GM18508 (cell line): ENCODE measurements around the gene DGKB.

Source experiments
- ATAC-seq: cut with Tn5 transposase; IDR thresholded peaks from one replicate; pipeline ENCODE4 v1.9.1; 2021; ENCODE audit warnings: moderate number of reproducible peaks; ENCODE audit not compliant: insufficient read depth, unreplicated experiment

The DGKB gene

DNA sequence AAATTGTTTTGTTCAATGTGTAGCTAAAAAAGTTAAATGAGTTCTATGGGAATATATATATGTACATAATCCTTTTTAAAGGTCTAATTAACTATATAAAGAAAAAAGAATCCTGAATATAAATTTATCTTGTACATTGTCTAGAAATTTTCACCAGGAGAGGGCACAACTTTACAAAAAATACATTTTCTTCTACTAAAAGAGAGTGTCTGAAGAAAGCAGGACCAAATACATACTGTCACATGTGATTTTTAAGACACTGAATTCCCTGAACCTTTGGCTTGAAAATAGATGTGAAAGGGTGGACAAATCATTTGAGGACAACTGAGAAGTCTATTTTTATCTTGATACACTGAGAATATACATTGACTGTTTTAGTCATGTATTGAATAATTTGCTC is 204.3 kb downstream of the DGKB start:
- ATAC-seq: no peak

DNA sequence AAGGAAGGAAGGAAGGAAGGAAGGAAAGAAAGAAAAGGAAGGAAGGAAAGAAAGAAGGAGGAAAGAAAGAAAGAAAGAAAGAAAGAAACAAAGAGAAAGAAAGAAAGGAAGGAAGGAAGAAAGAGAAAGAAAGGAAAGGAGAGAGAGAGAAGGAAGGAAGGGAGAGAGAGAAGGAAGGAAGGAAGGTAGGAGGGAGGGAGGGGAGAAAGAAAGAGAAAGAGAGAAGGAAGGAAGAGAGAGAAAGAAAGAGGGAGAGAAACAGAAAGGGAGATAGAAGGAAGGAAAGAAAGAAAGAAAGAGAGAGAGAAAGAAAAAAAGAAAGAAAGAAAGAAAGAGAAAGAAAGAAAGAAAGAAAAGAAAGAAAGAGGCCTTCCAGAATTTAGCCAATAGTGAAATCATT is 204.9 kb downstream of the DGKB start:
- no peak for ATAC-seq

DNA sequence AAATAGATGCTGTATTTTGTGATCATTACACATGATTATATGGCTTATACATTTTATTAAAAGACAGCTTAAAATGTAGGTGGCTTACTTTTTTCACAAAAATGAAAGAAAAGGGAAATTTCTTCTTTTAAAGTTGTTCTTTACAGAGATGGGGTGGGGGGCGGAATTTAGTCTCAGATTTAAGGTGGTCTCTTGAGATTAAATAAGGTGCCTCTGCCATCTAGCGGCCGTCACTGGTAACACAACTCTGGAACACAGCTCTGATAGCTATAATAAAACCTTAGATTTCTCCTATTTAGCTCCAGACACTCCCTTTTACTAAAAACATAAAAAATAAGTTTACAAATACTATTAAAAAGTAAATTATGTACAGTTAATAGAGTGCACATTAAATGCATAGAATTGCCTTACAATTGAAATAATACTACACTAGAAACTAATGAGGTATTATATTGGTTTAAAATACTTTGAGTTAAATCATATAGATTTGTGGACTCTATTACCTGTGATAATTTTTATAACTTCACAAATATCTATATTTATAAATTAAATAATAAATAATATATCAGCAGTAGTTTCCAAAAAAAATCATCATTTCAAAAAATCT is 210.9 kb downstream of the DGKB start:
- no peak for ATAC-seq

DNA sequence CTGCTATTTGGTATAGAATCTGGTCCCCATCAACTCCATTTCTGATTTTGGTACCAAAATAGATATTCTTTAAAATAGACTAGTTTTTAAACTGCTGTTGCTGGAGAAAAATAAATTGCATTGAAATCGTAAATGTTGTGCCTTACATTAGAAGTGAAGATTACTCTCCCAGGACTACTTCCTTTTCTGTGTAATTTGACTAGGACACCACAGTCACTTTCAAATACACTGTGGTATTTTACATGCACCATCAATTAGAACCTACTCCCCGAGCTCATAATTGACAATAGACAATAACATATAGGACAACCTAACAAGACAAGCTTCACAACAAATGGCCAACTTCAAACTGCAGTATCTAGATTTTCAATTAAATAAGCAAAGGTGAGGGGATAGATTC is 211.5 kb downstream of the DGKB start:
- ATAC-seq: no peak

DNA sequence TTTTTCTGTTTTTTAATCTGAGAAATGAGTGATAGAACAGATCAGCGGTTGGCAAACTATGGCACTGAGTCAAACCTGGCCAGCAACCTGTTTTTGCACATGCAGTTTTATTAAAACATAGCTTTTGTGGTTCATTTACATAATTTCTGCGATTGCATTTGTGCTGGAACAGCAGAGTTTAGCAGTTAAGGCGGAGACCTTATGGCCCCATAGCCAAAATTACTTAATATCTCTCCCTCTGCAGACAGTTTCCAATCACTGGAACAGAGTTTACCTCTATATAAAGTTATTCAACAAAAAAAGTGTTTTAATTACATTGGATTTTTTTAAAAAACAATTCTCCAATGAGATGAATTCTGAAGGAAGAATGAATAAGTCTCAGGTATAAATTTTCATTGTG is 212.1 kb downstream of the DGKB start:
- no peak for ATAC-seq

DNA sequence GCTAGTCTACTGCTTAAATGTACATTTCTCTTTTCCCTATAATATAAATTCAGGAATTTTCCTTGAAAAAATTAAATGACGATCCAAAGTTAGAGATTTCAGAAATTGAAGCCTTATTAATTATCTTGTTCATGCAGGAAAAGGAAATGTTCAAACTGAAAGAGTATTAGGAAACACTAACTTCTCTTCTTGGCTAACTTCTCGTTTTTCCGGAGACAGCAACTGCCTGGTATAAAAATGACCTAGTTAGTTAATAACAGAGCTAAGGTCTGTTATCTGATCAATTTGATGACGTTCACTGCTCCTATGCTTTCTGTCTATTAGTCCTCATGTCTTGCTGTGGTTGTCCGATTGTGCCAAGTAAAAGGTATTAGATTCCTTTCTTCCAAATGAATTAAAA is 212.5 kb downstream of the DGKB start:
- no peak for ATAC-seq

DNA sequence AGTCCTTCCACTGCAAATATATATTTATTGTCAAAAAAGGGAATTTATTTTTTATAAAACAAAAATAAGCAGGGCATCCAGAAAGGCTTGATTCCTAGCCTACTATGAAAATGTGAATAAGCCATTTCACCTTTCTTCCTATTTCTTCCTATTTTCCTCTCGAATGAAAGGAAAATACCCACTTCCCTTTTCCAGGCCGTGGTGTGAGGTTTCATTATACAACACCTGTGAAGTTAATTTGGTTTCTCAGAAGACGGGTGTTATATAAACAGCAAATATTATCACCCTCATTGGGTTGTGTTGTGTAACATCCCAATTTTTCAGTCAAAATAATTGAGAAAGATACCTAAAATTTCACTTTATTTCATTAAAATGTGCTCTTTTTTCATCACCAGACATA is 214.3 kb downstream of the DGKB start:
- ATAC-seq: no peak

DNA sequence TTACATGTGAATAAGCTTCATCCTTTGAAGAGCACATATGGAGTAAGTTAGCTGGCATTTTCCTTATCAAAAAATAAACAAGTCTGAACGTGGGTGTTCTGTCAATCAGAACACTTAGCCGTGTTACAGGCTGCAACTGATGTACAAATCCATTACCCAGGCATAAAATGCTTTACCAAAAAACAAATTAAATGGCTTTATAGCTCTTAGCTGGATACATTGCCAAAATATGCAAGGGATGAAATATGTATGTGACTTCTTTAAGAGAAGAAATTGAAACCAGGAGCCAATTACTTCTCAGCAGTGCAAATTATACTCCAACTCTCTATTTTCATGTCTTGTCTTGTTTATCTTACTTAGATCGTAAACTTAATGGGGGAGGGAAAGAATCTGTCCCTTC is 214.8 kb downstream of the DGKB start:
- ATAC-seq: no peak

DNA sequence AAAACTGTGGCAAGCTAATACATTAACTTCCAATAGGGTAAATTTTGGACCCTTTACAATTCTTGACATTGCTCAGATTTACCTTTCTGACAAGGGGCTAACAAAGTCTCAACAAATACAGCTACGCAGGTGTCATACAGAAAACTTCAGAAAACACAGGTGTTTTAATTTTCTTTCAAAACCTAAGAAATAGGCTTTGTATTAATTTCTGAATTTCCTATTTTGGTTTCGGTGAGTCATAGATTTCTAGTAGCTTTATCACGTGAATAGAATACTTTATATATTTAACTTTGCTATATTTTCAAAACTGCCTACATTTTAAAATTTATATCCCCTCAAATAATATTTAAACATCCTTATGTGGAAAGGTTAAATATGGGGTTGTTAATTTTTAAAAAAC is 215.3 kb downstream of the DGKB start:
- ATAC-seq: no peak

DNA sequence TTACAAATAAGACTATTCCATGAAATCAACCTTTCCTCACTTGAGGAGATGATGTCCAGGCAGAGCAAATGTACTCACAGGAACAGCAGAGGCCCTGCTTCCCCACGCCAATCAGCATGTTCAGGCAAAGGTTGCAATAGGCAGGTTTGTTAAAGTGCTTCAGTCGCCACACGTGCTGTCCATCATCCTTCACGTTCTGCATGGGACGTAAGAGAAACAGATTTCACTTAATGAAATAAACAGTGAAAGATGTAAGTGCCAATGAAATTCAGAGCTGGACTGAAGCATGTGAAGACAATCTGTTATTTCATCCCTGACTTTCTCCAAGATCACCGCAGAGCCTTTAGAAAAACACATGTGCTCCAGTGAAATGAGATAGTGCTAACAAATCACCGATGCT is 217.4 kb downstream of the DGKB start:
- no peak for ATAC-seq

DNA sequence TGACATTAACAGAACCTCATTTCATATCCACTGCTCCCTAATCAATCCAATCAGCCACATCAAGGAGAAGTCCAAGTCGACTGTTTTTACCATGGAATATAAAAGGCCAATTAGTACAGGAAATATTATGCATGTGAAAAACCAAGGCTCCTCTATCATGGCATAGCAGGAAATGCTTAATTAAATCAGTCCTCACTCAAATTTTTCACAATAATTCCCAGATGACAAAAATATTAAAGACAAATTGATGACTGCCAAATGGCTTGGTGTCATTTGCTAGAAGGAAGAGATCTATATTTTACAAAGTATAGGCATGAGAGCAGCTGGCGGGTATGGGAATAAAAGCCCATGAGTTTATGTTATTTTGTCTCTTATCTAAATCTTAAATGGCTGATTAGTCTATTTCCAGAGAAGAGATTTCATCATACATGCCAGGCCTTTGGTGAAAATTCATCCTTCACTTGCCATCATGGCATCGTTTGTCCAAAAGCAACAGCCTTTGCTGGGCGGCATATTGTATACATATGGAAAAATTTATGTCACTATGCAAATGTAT is 219.6 kb downstream of the DGKB start:
- no peak for ATAC-seq

DNA sequence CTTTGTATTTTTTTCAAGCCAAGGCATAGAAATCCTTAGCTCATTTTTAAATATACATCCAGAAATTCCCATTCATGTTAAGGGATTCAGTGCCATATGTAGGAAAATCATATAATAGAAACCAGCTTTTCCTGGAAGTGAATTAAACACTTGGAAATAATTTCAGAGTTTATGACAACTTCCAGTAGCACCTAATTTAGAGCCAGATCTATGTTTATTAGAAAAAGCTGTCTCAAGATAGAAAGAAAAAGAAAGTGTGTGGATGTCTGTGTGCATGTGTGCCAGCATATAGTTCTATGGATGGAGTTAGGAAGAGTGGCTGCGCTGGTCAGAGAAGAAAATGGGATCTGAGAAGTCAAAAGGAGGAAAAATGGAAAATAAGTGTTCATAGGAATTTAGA is 225.7 kb downstream of the DGKB start:
- ATAC-seq: no peak

DNA sequence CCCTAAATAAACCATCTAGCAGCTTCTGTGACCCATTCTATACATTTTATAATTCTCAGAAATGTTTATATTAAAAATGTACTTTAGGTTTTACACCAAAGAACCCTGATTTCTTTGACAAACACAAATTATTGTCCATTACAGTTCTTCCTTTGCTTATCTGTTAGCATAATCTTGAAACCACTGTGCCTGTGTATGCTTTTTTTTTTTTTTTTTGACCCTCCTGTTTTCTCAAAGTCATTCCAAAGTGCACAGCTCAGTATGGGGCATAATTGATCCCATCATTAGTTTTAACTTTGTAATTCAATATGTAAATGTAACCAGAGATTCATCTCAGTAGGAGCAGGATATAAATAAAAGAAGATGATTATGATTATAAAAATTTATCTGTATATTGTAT is 229.3 kb downstream of the DGKB start:
- no peak for ATAC-seq

DNA sequence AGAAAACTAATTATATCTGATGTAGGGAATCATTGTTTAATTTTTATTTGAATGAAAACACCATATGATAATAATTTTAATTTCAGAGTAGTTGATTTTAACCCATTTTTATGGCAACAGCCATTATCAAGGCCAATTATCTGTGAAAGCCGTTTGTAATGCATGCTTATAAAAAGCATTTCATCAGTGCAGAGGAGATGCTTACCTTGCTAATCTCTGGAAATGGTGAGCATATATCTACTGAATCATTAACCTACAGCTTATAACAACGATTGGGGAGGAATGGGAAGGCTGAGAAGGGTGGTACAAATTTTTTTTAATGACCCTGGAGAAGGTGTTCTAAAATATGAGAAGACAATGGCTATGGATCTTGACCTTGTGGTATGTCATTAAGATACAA is 235.6 kb downstream of the DGKB start:
- no peak for ATAC-seq

DNA sequence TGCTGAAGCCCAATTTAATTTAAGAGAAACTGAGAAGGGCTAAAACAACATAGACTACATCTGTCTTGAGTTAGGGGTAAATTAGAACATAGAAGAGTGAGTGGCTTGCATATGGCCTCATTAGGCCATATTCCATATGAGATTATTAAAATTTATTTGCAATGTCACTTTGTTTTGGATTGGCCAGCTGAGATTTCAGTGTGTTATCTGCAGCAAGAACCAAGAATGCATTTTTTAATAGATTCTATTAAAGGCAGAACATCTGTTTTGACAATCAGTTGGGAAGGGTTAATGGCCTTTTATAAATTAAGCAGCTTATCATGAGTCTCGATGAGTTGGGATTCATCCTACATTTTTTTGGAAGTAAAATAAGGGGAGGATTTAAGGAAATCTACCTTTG is 236.2 kb downstream of the DGKB start:
- ATAC-seq: no peak

DNA sequence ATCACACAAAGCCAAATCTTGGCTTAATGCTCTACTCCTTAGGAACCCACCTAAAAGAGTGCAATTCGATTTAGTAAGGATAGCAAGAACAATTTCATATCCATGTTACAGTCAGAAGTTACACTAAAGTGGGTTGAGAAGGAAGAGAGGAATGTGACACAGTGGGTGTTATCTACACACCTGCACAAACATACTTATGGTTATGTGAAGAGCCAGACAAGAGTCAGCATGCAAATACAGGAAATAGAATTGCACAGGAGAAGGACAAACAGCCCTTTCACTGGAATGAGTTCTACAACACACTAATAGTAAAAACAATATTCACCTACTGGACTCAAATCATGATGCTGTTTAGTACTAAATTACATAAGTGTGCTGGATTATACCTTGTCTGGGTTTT is 262.8 kb downstream of the DGKB start:
- ATAC-seq: no peak

DNA sequence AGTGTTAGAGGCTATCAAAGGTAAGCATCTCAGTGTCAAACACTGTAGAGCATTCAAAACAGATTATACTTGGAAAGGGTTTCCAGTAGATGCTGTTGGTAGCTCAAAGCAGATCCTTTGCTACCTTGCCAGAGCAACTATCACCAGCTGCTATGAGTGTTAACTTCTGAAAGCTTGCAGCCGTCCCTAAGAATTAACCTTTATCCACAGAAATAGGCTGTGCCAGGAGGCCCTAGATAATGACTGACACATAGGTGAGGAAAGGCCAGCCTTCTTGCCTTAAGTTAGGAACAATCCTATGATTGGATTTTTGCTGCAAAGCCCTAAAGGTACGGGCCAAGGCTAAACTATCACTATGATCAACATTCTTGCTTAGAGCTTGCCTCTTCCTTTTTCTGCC is 263.2 kb downstream of the DGKB start:
- no peak for ATAC-seq

DNA sequence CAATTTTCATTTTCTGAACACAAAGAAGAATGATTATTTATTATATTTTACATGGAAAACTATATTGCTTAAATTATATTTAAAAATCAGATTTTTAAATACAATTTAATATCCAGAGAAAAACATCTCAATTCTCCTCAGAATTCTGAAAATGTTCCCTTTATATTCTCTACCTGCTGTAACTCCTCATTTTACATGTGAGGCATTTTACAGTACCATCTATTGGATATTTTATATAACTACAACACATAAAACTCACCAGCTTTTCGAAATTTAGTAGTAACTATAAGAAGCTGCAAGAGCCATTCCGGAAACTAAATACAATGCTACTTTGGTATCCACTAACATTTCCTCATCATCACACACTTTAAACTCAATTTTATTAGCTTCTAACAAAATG is 264.6 kb downstream of the DGKB start:
- ATAC-seq: no peak

DNA sequence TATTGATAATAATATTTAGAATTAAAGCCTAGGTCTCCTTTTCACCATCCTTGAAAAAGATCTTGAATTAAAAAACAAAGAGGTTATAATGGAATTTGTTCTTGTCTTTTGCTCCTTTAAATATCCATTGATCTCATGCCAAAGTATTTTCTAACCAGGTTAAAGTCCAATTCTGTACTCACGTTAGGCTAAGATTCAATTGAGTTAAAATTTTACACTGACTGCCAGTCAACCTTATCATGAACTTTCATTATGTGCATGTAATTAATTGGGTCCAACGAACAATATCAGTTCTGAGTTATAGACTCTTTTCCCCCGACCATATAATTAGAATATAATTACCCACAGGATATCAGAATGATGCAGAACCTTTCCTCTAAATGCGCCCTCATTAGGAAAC is 266.6 kb downstream of the DGKB start:
- no peak for ATAC-seq

DNA sequence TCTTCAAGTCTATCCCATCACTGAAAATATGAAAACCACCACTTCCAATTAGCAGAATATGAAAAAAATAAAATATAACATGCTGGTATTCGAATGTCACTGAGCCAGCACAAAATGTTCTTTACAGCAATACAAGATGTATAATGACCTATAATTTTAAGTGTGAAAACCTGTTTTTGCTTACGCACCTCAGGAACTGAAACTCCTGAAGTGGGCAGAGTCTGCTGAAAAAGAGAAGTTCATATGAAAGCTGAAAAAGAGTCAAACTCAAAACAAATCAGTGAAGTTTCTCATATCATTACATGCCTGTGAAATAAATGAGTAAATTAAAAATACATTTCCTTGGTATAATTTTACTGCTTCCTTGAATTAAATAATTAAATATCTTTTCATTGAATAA is 272.5 kb downstream of the DGKB start:
- no peak for ATAC-seq

DNA sequence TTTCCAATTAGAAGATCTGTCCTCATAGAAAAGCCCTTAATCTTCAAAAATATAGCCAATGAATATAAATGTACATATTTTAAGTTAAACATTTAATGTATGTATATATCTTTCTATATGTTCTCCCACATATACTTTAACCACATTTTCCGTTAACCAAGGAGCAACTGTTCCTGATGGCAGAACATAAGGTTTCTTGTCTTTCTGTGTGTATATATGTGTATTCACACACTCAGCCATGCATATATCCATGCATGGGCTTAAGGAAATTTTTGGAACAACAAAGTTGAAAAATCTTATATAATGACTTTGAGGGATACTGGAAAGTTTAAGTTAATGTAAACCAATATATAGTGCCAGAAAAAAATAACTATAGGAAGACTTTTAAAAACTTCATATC is 274.0 kb downstream of the DGKB start:
- ATAC-seq: no peak

DNA sequence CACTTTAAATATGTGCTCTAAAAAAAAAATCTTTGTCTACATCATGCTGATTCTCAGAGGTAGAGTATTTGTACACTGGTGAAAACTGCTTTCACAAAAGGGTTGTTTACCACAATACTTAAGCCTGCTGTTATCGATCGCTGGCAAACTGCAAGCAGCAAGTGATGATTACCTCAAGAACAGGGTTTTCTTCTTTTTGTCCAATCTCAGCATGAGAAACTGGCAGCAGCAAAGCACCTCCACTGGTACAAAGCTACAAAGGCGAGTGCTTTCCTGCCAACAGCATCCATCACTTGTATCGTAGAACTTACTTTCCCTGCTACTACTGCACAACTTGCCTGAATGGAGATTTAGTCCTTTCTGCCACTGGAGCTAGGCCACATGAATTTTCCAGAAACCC is 276.5 kb downstream of the DGKB start:
- ATAC-seq: no peak

DNA sequence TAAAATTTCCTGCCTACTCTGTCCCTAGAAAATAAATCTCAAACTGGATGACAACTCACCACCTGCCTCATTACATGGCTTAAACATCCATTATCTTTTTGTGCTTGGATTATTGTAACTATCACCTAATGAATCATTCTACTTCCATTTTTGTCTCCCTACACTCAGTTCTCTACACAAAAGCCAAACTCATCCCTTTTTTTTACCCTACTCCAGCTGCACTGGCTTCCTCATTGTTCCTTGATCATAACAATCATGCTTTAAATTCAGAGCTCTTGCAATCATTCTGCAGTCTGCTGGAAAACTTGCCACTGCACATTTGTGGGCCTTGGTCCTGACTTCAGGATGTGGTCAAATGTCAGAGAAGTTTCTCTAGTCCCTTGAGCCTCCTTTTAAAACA is 280.0 kb downstream of the DGKB start:
- ATAC-seq: no peak
